Measurements from ENCODE around the gene HCFC2. TPM values are rescaled to one million over a fixed set of nuclear protein-coding genes. Genes with fewer than 3 reads are reported as not detected.

Gene HCFC2
- total RNA-seq, 2 experiments from 2014 or later = 7.4 to 8.3 TPM

DNA sequence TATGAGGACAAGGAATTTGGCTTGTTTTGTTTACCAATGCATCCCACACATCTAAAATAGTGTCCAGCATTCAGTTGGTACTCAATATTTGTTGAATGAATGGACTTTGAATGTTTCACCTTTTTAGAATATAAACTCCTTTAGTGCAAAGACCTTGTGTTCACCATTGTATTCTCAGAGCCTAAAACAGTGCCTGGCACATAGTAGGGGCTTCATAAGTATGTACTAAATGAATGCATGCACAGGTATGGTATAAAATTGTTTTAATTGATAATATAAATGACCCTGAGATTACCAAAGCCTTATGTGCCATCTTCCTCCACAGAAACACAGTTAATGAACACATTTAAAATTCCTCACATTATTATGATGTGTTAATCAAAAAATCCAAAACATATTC lies 78.7 kb downstream of the HCFC2 start:
- CTCF ChIA-PET = no interaction called here
- H3K36me3 Mint-ChIP-seq (ENCODE audit: low read depth) = no peaks in the 10 kb centered on the region
- H3K9me3 Mint-ChIP-seq = peaks cover 2% of the 10 kb centered on the region
- no peak for DNase-seq
- no peaks in the 10 kb centered on the region for H3K4me1 Mint-ChIP-seq (ENCODE audit: low read depth)
- intact Hi-C loops (cut with micrococcal nuclease) = no loop called here
- no peaks in the 10 kb centered on the region for H3K27me3 Mint-ChIP-seq (ENCODE audit: low read depth)
- no peak overlapping the region for H3K4me3 Mint-ChIP-seq
- H3K27ac Mint-ChIP-seq = no peak overlapping the region

- H3K27me3 Mint-ChIP-seq (ENCODE audit: low read depth) = no peaks in the 10 kb centered on the region
- H3K9me3 Mint-ChIP-seq = peaks cover 2% of the 10 kb centered on the region
- H3K4me1 Mint-ChIP-seq (ENCODE audit: low read depth) = no peaks in the 10 kb centered on the region
- H3K4me3 Mint-ChIP-seq = no peak overlapping the region
- intact Hi-C loops (cut with micrococcal nuclease) = no loop called here
- H3K27ac Mint-ChIP-seq = no peak overlapping the region
- no peaks in the 10 kb centered on the region for H3K36me3 Mint-ChIP-seq (ENCODE audit: low read depth)
- CTCF ChIA-PET = no interaction called here
- no peak for DNase-seq
Observed at GRCh38 chr12:104143918-104144317, 79.6 kb downstream of the HCFC2 start.

- H3K27me3 Mint-ChIP-seq (ENCODE audit: low read depth) = no peaks in the 10 kb centered on the region
- no peak for DNase-seq
- no peaks in the 10 kb centered on the region for H3K36me3 Mint-ChIP-seq (ENCODE audit: low read depth)
- no peak overlapping the region for H3K4me3 Mint-ChIP-seq
- H3K27ac Mint-ChIP-seq = no peak overlapping the region
- H3K4me1 Mint-ChIP-seq (ENCODE audit: low read depth) = no peaks in the 10 kb centered on the region
- intact Hi-C loops (cut with micrococcal nuclease) = no loop called here
- CTCF ChIA-PET = interaction anchor here (0.6 kb wide), 1 partner anchor 1287 kb away, joined by 3 read pairs; no protein-coding TSS in a partner anchor
- peaks cover 2% of the 10 kb centered on the region for H3K9me3 Mint-ChIP-seq
Observed at GRCh38 chr12:104147346-104147745, 83.0 kb downstream of the HCFC2 start.

- Mint-ChIP-seq H3K4me1 (ENCODE audit: low read depth) (peaks cover 6% of the 10 kb centered on the region), H3K36me3 (ENCODE audit: low read depth) (no peaks in the 10 kb centered on the region), H3K4me3 (no peak overlapping the region), H3K9me3 (peaks cover 2% of the 10 kb centered on the region), H3K27me3 (ENCODE audit: low read depth) (no peaks in the 10 kb centered on the region), H3K27ac (no peak overlapping the region)
- no peak for DNase-seq
- intact Hi-C loops (cut with micrococcal nuclease) = no loop called here
- CTCF ChIA-PET = no interaction called here
Observed at GRCh38 chr12:104150416-104150815, 86.1 kb downstream of the HCFC2 start.

DNA sequence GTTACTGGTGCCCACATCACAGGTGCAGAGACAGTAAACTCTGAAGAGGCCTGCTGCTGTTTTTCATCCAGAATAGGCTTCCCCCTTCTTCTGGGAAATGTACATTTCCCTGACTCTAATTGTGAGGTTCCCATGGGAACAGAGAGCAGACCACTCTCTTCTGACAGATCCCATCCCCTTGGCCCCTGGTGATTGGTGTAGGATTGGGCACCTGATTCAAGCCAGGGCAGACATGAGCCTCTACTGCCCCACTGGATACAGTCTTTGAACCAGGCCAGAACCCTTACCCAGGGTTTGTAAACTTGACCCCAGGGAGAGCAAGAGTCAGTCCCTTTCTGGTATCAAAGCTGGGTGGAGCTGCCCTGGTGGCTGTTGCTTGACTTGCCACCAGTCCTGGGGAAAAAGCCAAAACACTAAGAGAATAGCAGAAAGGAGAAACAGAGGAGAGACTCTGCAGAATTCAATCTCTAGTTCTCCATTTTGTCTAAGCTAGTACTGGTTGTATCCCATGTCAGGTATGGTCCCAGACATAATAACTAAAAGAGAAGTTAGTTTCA lies 88.4 kb downstream of the HCFC2 start:
- Mint-ChIP-seq H3K36me3 (ENCODE audit: low read depth) (no peaks in the 10 kb centered on the region), H3K9me3 (no peaks in the 10 kb centered on the region), H3K4me3 (no peak overlapping the region), H3K27ac (no peak overlapping the region), H3K27me3 (ENCODE audit: low read depth) (no peaks in the 10 kb centered on the region), H3K4me1 (ENCODE audit: low read depth) (peaks cover 6% of the 10 kb centered on the region)
- intact Hi-C loops (cut with micrococcal nuclease) = no loop called here
- CTCF ChIA-PET = no interaction called here
- DNase-seq = no peak

- Mint-ChIP-seq H3K36me3 (ENCODE audit: low read depth) (no peaks in the 10 kb centered on the region), H3K9me3 (no peaks in the 10 kb centered on the region), H3K27me3 (ENCODE audit: low read depth) (no peaks in the 10 kb centered on the region), H3K27ac (no peak overlapping the region), H3K4me1 (ENCODE audit: low read depth) (peaks cover 6% of the 10 kb centered on the region), H3K4me3 (no peak overlapping the region)
- CTCF ChIA-PET = no interaction called here
- intact Hi-C loops (cut with micrococcal nuclease) = no loop called here
- DNase-seq = no peak
Observed at GRCh38 chr12:104154286-104154685, 90.0 kb downstream of the HCFC2 start.

DNA sequence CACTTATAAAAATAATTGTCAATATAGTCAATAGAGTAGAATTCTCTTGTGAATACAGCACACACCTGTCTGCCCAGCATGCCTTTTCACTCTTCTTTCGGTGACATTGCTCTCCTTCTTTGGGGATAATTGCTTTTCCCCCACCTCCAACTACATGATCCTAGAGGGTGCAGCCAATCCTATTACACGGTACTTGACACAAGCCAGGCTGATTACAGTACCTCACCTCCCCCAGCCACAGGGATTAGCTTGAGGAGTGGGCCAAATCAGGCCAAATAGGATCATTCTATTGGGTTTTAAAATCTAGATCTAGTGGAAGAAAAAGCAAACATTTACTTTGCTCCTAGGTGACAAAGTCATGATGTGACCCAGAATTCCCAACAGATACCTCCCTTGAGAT lies 90.5 kb downstream of the HCFC2 start:
- H3K36me3 Mint-ChIP-seq (ENCODE audit: low read depth) = no peaks in the 10 kb centered on the region
- no peaks in the 10 kb centered on the region for H3K27me3 Mint-ChIP-seq (ENCODE audit: low read depth)
- H3K9me3 Mint-ChIP-seq = no peaks in the 10 kb centered on the region
- no peak for DNase-seq
- CTCF ChIA-PET = no interaction called here
- no peak overlapping the region for H3K27ac Mint-ChIP-seq
- no peak overlapping the region for H3K4me3 Mint-ChIP-seq
- intact Hi-C loops (cut with micrococcal nuclease) = no loop called here
- peaks cover 6% of the 10 kb centered on the region for H3K4me1 Mint-ChIP-seq (ENCODE audit: low read depth)

Other genes with a start within 250 kb of the HCFC2 start
- 1 to 10 TPM; 6.0 to 6.4 TPM for gene NT5DC3, start 223.3 kb upstream of the HCFC2 start, total RNA-seq
- gene HSP90B1, start 134.1 kb upstream of the HCFC2 start, total RNA-seq = 100 to 1,000 TPM; 392 to 418 TPM
- 10 to 100 TPM; 18.0 to 19.3 TPM for gene TDG, start 98.7 kb upstream of the HCFC2 start, total RNA-seq
- gene GLT8D2, start 14.3 kb upstream of the HCFC2 start, total RNA-seq = not detected
- gene NFYB, start 73.7 kb downstream of the HCFC2 start, total RNA-seq = 10 to 100 TPM; 23.3 to 28.3 TPM
- gene TXNRD1, start 151.2 kb downstream of the HCFC2 start, total RNA-seq = 10 to 100 TPM; 86.0 to 86.9 TPM
- gene EID3, start 239.2 kb downstream of the HCFC2 start, total RNA-seq = 1 to 10 TPM; 3.4 TPM